HG03097 (cell line): Measurements from ENCODE around the gene CIRBP.

ENCODE experiments used
- ATAC-seq: cut with Tn5 transposase; IDR thresholded peaks from one replicate; pipeline ENCODE4 v1.9.1; 2021; ENCODE audit not compliant: unreplicated experiment, low FRiP score

Gene CIRBP

GRCh38 chr19:1254530-1255185, 14.5 kb upstream of the CIRBP start:
- ATAC-seq: no peak

GRCh38 chr19:1255186-1256161, 13.7 kb upstream of the CIRBP start:
- ATAC-seq: no peak

- no peak for ATAC-seq
Measured at GRCh38 chr19:1256646-1257474, 12.3 kb upstream of the CIRBP start.

GRCh38 chr19:1257475-1258162, 11.5 kb upstream of the CIRBP start:
- ATAC-seq: no peak

GRCh38 chr19:1258163-1258492, 11.0 kb upstream of the CIRBP start:
- no peak for ATAC-seq

GRCh38 chr19:1258707-1259205, 10.4 kb upstream of the CIRBP start:
- no peak for ATAC-seq

- ATAC-seq: peak; percentile 34
Measured at GRCh38 chr19:1259206-1259875, 9.8 kb upstream of the CIRBP start.

- ATAC-seq: no peak
Measured at GRCh38 chr19:1259876-1260748, 9.0 kb upstream of the CIRBP start.

- peak; percentile 41 for ATAC-seq
Measured at GRCh38 chr19:1260749-1261537, 8.2 kb upstream of the CIRBP start.

- no peak for ATAC-seq
Measured at GRCh38 chr19:1261538-1261797, 7.7 kb upstream of the CIRBP start.

- no peak for ATAC-seq
Measured at GRCh38 chr19:1261798-1262622, 7.1 kb upstream of the CIRBP start.

- no peak for ATAC-seq
Measured at GRCh38 chr19:1262623-1263123, 6.5 kb upstream of the CIRBP start.

GRCh38 chr19:1263188-1263587, 5.9 kb upstream of the CIRBP start:
- ATAC-seq: no peak

- ATAC-seq: no peak
Measured at GRCh38 chr19:1264801-1265614, 4.1 kb upstream of the CIRBP start.

GRCh38 chr19:1265615-1266128, 3.5 kb upstream of the CIRBP start:
- ATAC-seq: no peak
